Mucosa of gallbladder (tissue), 1 donor: ENCODE measurements around the gene ASNSD1. TPM values are rescaled to one million over a fixed set of nuclear protein-coding genes. Genes with fewer than 3 reads are reported as not detected.
A peak's percentile ranks its signal among the peaks of the same experiment; 100 is the strongest.

Experiments
- DNase-seq: peaks from one replicate; pipeline ENCODE4 v3.0.0-alpha.2; 2020; ENCODE audit warnings: low spot score
- total RNA-seq: library from RNA; stranded (reverse); gene quantifications from one replicate; pipeline ENCODE4 v1.2.1, GENCODE V29; 2021
- donor health status: DM: no; HTN: no; CAD: no.

ASNSD1 gene
- 32.5 TPM for total RNA-seq

DNA sequence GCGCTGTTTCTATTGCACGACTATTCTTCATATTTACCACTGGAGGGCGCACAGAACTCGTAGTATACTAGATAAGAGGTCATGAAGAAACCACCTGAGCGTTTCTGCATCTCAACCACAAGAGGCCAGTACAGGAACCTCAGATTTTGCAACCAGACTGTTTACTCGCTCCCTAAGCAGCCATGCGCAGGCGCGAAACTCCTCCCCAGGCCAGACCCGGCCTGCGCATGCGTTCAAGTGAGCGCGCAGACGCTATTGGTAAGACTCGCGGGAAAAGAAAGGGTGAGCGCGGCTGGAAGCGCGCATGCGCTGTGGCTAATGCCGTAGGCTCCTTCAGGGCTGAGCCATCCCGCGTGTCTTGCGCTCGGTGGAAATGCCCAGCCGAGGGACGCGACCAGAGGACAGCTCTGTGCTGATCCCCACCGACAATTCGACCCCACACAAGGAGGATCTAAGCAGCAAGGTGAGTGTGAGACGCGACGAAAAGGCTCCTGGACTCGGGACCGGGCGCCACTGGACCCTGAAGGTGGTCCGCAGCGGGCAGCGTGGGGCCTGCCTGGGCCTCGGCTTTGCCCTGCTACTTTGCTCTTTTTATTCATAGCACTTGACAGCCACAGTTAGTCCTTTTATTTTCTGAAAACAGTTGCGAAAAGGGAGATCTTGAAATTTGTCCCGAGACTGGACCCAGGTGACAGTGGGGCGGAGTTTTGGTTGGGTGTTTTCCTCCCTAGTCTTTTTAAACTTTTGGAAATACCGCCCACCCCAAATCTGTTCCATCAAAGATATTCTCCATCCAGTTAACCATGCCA, at the start of gene ASNSD1:
Gene ASNSD1, plus strand, starts transcription at position 312 of the 809 bp plus-strand sequence. CDS start 4,674 bp downstream, outside the sequence.
- peak; percentile 99 for DNase-seq

- DNase-seq: peak; percentile 39
Measured at GRCh38 chr2:189613077-189613636, 48.1 kb upstream of the ASNSD1 start.

GRCh38 chr2:189613650-189614420, 47.4 kb upstream of the ASNSD1 start:
- no peak for DNase-seq

GRCh38 chr2:189614585-189614984, 46.7 kb upstream of the ASNSD1 start:
- DNase-seq: no peak

DNA sequence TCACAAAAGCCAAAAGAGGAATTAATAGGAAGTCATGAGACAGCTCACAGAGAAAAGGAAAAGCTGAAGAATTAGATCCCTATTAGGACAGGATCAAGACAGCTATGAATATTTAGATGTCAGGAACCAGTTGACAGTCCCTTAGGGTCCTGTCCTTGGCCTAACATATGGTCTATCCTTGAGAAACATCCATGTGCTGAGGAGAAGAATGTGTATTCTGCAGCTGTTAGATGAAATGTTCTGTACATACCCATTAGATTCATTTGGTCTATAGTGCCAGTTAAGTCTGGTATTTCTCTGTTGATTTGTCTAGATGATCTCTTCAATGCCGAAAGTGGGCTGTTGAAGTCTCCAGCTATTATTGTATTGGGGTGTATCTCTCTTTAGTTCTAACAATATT, 43.1 kb upstream of the ASNSD1 start:
- DNase-seq: no peak

DNA sequence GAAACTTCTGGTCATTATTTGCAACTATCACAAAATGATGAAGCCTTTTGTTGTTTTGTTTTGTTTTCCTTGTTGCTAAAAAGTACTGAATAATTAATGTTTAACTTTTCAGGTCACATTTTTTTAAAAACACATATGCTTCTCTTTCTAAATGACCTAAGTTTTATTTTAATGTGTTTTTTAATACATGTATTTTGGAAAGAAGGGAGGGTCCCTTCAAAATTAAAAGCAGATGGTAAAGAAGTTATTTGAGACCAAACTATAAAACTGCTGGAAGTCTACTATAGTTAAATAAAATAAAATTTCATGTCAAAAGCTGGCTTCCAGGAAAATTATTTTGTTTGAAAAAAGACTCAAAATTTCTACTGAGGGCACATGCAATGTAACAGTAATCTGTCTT, 39.5 kb upstream of the ASNSD1 start:
- no peak for DNase-seq

DNA sequence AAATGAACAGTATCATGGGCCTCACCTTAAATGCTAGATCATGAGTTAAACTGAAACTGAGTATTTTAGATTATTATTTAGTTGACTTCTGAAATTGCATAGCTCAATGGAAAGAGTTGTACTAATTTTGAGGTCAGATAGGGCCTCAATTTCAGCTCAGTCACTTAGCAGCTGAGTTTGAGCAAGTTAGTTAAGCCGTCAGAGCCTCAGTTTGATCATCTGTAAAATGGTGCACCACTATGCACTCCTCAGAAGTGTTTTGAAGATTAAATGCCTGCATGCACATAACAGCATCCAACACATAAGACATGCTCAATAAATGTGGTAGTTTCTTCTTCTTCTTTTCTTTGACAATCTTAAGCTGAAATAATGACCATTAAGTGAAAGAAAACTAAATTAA, 38.2 kb upstream of the ASNSD1 start:
- DNase-seq: no peak

DNA sequence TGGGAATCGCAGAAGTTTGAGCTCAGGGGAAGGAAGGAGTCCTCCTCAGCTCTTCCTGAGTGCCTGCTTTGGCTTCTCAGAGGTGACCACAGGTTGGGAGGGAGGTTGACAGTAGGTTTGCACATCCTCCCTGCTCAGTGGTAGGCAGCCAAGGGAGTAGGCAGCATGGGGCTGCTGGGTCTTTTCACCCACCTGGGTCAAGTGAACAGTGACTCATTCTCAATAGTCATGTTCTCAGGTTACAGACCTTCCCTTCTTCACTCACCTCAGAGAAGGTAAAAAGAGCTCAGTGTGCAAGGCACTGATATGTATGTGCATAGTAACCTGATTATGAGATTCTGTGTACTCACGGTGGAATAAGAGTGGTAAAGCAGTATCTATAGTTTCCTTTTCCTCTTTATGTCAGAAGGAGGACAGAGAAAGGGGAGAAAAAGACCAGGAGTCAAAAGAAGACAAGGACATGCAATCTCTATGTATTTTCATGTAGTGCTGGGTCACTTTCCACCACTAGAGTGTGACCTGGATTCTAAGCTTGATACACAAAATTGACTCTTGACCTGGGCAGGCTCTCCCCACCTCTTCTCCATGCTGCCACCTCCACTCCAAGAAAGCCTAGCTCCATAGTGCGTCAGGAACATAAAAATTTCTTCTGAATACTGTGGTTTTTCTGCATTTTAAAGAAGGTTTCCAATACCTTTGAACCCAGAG, 36.5 kb upstream of the ASNSD1 start:
- DNase-seq: no peak

GRCh38 chr2:189625636-189626035, 35.6 kb upstream of the ASNSD1 start:
- no peak for DNase-seq

- DNase-seq: no peak
Measured at GRCh38 chr2:189627789-189628188, 33.5 kb upstream of the ASNSD1 start.

DNA sequence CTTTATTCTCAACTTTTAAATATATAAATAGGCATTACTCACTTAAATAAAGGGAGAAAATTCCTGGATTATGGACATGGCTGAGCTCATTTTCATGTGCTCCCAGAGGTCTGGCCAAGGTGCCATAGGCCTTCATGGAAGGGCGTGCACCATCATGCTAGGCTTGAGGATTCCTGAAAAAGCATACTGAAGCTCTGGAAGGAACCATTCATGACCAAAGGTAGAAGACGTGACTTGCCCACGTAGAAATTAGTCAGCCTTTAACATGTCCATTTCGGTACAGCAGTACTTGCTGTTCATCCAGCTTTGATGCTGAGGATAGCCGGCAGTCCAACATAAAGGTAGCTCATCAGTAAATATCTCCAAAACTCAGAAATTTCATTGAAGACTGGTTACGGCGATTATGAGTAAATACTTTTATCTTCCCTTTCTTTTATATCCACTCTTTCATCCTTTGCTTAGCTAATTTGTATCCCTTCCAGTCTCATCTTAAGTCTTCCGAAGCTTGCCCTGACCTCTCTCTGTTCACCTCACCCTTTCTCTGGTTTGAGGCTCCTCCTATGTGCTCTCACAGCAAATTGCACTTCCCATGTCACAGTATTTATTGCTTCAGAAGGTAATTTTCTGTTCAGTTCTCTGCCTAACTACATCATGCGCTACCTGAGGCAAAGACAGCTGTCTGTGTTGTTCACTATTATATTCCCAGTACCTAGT, 32.3 kb upstream of the ASNSD1 start:
- DNase-seq: no peak

DNA sequence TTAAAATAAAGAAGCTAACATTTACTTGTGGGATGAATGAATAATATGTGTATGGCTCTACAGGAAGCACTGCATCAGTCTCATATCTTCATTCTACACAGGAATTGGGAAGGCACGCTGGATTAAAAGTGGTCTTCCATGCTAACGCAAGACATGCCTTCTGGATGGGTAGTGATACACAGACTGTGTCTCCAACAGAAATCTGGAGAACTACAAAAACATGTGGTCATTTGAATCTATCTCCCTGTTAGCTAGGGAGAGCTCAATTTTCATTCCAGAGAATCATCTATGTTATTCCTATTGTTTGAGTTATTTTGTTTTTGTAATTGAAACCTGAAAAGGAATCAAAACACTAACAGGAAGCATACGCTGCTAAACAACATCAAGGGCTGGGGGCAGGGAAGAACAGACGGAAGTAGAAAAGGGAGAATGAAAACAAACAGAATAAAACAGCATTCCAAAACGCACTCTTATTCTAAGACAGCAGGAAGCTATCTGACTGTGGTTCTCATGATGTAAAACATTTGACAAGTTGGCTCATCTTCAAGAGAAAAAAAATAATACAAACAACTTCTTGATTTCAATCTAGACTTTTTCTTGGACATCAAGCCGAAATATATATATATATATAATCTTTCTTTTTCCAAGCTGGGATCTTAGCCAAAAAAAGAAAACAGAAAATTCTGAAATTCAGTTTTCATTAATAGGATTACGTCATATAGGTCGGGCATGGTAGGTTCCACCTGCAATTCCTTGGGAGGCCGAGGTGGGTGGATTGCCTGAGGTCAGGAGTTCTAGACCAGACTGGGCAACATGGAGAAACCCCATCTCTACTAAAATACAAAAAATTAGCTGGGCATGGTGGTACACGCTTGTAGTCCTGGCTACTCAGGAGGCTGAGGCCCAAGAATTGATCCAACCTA, 31.5 kb upstream of the ASNSD1 start:
- no peak for DNase-seq

DNA sequence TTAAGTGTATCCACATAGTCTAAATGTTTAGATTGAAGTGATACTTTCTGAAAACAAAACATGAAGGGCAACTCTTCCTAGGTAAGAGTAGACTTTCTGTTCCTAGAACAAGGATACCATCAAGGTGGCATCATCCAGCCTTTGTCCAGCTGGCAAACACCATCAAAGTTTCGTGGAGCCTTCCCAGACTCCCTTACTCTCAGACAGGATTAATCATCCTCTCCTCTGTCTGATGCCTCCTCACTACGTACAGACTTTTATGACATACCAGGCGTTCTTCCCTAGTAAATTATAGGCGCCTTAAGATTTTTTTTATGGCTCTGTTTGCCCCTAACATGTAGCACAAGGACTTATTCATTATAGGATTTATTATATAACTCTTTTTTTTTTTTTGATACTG, 29.4 kb upstream of the ASNSD1 start:
- DNase-seq: no peak

DNA sequence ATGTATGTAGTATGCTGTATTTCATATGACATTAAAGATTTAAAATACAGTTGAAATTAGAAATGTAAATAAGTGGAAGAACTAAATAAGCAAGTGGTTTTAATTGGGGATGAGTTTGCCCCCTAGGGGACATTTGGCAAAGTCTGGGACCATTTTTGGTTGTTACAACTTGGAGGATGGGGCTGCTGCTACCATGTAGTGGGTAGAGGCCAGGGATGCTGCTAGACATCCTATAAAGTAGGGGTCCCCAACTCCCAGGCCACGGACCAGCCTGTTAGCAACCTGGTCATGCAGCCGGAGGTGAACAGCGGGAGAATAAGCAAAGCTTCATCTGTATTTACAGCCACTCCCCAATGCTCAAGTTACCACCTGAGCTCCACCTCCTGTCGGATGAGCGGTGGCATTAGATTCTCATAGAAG, 27.9 kb upstream of the ASNSD1 start:
- no peak for DNase-seq

DNA sequence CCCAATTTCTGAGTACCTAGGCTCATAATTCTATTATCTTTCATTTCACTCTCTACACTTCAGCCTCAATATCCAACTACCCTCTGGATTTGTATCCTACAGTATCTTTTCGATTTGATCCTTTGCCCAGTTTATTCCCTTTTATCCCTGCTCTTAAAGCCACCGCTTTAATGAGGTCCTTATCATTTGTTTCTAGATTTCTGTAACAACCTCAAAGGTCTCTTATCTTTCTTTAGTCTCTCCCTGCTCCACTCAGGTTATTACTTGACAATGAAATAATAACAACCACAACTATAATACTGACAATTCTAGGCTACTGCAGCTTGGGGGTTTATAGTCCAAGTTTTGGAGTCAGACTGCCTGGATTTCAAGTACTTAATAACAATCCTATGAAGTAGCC, 25.9 kb upstream of the ASNSD1 start:
- DNase-seq: no peak

GRCh38 chr2:189638301-189639006, 22.8 kb upstream of the ASNSD1 start:
- no peak for DNase-seq

DNA sequence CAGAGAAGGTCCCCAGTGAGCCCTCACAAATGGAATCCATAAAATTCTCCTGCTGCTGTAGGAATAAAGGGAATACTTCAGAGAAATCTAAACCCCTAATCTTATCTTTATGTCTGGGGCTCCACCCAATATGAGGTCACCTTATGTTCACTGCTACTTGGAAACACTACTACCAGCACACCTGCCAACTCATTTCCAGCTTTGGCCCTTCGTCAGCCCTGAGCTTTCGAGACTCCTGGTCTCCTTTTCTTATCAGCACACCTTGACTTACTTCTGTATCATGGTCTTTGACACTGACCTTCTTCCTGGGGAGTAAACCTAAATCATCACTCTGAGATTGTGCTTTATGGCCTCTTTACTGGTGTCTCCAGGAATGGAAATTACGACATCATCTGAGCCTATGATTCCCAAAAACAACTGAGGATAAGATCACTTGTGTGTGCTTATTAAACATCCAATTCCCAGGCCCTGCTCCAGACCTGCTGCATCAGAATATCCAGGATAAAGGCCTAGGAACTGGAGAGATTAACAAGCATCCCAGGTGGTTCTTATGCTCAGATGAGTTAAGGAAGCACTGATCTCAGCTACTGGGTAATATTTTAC, 22.2 kb upstream of the ASNSD1 start:
- no peak for DNase-seq

GRCh38 chr2:189641002-189641401, 20.3 kb upstream of the ASNSD1 start:
- no peak for DNase-seq

GRCh38 chr2:189641590-189641989, 19.7 kb upstream of the ASNSD1 start:
- no peak for DNase-seq
